Panc1 (cell line): ENCODE data around the gene ARPC4. TPM values are rescaled to one million over a fixed set of nuclear protein-coding genes. Genes with fewer than 3 reads are reported as not detected.

Experiments used
- ATAC-seq: fragments of 200-7000 bp; cut with Tn5 transposase; 2 replicates; pipeline ENCODE4 v1.9.1; 2020; ENCODE audit warnings: mild to moderate bottlenecking, moderate library complexity
- BruUV-seq: library from RNA; stranded (reverse); fragments of 400-500 nt; replicated peaks from 2 replicates; lab custom pipeline; 2021; lab: Mats Ljungman, UMichigan
- CTCF ChIA-PET: fragments of 300-600 bp; sonication (Branson Sonifier 250); formaldehyde crosslinking; loops from one replicate; lab custom pipeline; 2022; ENCODE audit warnings: antibody characterized with exemption; lab: Charles Lee
- POLR2A ChIA-PET: fragments of 300-600 bp; sonication (Branson Sonifier 250); formaldehyde crosslinking; loops from one replicate; lab custom pipeline; 2022; ENCODE audit warnings: antibody characterized with exemption; lab: Charles Lee
- DNase-seq: peaks from one replicate; pipeline ENCODE4 v3.0.0-alpha.2; 2010; ENCODE audit warnings: low read depth, low spot score
- H3K27ac ChIP-seq: 2 replicates; pipeline ENCODE4 v1.5.1; 2011; ENCODE audit warnings: mild to moderate bottlenecking, low read length, inconsistent platforms
- H3K27me3 ChIP-seq: fragments of 200-500 bp; sonication (Bioruptor generic); 2 replicates; pipeline ENCODE4 v1.6.0; 2014; ENCODE audit warnings: low read length, inconsistent platforms; ENCODE audit not compliant: control insufficient read depth, insufficient read depth
- H3K36me3 ChIP-seq: fragments of 200-500 bp; sonication (Bioruptor generic); 2 replicates; pipeline ENCODE4 v1.5.1; 2014; ENCODE audit warnings: inconsistent platforms, mild to moderate bottlenecking, low read length, moderate library complexity; ENCODE audit not compliant: control insufficient read depth, insufficient read depth
- H3K4me1 ChIP-seq: 2 replicates; pipeline ENCODE4 v1.5.1; 2011; ENCODE audit warnings: inconsistent platforms, mild to moderate bottlenecking, low read length, moderate library complexity; ENCODE audit not compliant: control insufficient read depth, insufficient read depth
- H3K4me3 ChIP-seq, 2 experiments: 2 replicates each; pipeline ENCODE4 v1.5.1; 2011 to 2012; ENCODE audit warnings: low read depth in 2 of 2, low read length in 2 of 2, mild to moderate bottlenecking in 2 of 2, inconsistent platforms in 1 of 2, moderate library complexity in 1 of 2
- H3K9me3 ChIP-seq: fragments of 200-500 bp; sonication (Bioruptor generic); 2 replicates; pipeline ENCODE4 v1.5.1; 2014; ENCODE audit warnings: low read depth, mild to moderate bottlenecking, inconsistent platforms, low read length, moderate library complexity; ENCODE audit not compliant: control insufficient read depth, insufficient read depth
- CTCF ChIP-seq: fragments of 450-650 bp; IDR thresholded peaks from 2 replicates; pipeline ENCODE4 v1.5.1; 2017; ENCODE audit warnings: mild to moderate bottlenecking
- POLR2AphosphoS5 ChIP-seq: IDR thresholded peaks from 2 replicates; pipeline ENCODE4 v1.6.1; 2012; ENCODE audit warnings: mild to moderate bottlenecking, low read depth, low read length, moderate library complexity
- REST ChIP-seq, 2 experiments: IDR thresholded peaks; 2 replicates each; pipeline ENCODE4 v1.6.1; 2011 to 2012; ENCODE audit warnings: low read depth in 2 of 2, control low read depth in 1 of 2, low read length in 1 of 2, mild to moderate bottlenecking in 1 of 2, moderate library complexity in 1 of 2; ENCODE audit not compliant: insufficient read depth in 1 of 2
- SIN3A ChIP-seq: IDR thresholded peaks from 2 replicates; pipeline ENCODE4 v1.6.1; 2012; ENCODE audit warnings: low read depth, mild to moderate bottlenecking, low read length, moderate library complexity, borderline replicate concordance; ENCODE audit not compliant: insufficient read depth
- TCF7L2 ChIP-seq: IDR thresholded peaks from 2 replicates; pipeline ENCODE4 v1.6.1; 2011; ENCODE audit warnings: mild to moderate bottlenecking, low read depth, low read length, inconsistent platforms
- in situ Hi-C: cut with HindIII; loops from 2 replicates; pipeline ENCODE4 v1.10.0; 2016; ENCODE audit warnings: low sequenced_read_pairs, low pct_unique_long_range_greater_than_20kb
- intact Hi-C: fragments of 100-400 bp; cut with micrococcal nuclease; formaldehyde crosslinking; loops from one replicate; pipeline ENCODE4 v1.10.0; 2022; ENCODE audit not compliant: unreplicated experiment
- total RNA-seq: library from RNA; stranded (reverse); gene quantifications from one replicate; pipeline ENCODE4 v1.2.1, GENCODE V29; 2021; ENCODE audit not compliant: unreplicated experiment

Gene ARPC4
- total RNA-seq, 1 experiment from 2014 or later: 117 TPM

GRCh38 chr3:9855594-9855993 is 62.7 kb downstream of the ARPC4 start:
- no peaks in the 10 kb centered on the region for H3K36me3 ChIP-seq
- ATAC-seq: no peak
- no peaks in the 10 kb centered on the region for H3K27me3 ChIP-seq
- no peaks in the 10 kb centered on the region for H3K9me3 ChIP-seq
- POLR2A ChIA-PET: no interaction called here
- intact Hi-C loops: no loop called here
- TF ChIP-seq REST (IDR thresholded peaks at IDR 0.05; ENCODE audit: insufficient read depth in 1 of 2, low read depth in 2 of 2, low read length in 1 of 2): no peak
- TF ChIP-seq CTCF: no peak
- no peak for TF ChIP-seq POLR2AphosphoS5
- no peak for TF ChIP-seq SIN3A
- TF ChIP-seq TCF7L2: no peak
- in situ Hi-C loops: no loop called here
- BruUV-seq: no TSS peak
- H3K27ac ChIP-seq: no peak overlapping the region
- DNase-seq: no peak
- H3K4me1 ChIP-seq: no peaks in the 10 kb centered on the region
- CTCF ChIA-PET: no interaction called here
- H3K4me3 ChIP-seq: no peak overlapping the region

Other genes with a start within 250 kb of the ARPC4 start
- gene LHFPL4, start 239.3 kb upstream of the ARPC4 start, total RNA-seq: not detected
- 26.8 TPM for gene MTMR14, start 143.6 kb upstream of the ARPC4 start, total RNA-seq
- 0.13 TPM for gene CPNE9, start 89.2 kb upstream of the ARPC4 start, total RNA-seq
- 17.4 TPM for gene BRPF1, start 61.3 kb upstream of the ARPC4 start, total RNA-seq
- gene OGG1, start 43.1 kb upstream of the ARPC4 start, total RNA-seq: 32.5 TPM
- gene CAMK1, start 23.1 kb upstream of the ARPC4 start, total RNA-seq: 9.7 TPM
- 61.3 TPM for gene TADA3, start 609 bp upstream of the ARPC4 start, total RNA-seq
- gene TTLL3, start 17.2 kb downstream of the ARPC4 start, total RNA-seq: 15.7 TPM
- gene RPUSD3, start 50.9 kb downstream of the ARPC4 start, total RNA-seq: 40.4 TPM
- gene CIDEC, start 87.2 kb downstream of the ARPC4 start, total RNA-seq: not detected
- gene JAGN1, start 97.5 kb downstream of the ARPC4 start, total RNA-seq: 19.9 TPM
- 1.1 TPM for gene IL17RE, start 109.8 kb downstream of the ARPC4 start, total RNA-seq
- 23.6 TPM for gene IL17RC, start 124.0 kb downstream of the ARPC4 start, total RNA-seq
- gene CRELD1, start 140.8 kb downstream of the ARPC4 start, total RNA-seq: 15.4 TPM
- 1.1 TPM for gene PRRT3, start 159.3 kb downstream of the ARPC4 start, total RNA-seq
- gene EMC3, start 193.8 kb downstream of the ARPC4 start, total RNA-seq: 42.0 TPM
- gene FANCD2, start 233.4 kb downstream of the ARPC4 start, total RNA-seq: 20.0 TPM